ENCODE results near the gene PTPN5. TPM values are rescaled to one million over a fixed set of nuclear protein-coding genes. Genes with fewer than 3 reads are reported as not detected.
"Not testable (repeated sequence)": the region's sequence is repeated elsewhere in the genome, so short reads cannot be mapped to it uniquely, and the experiment has no call there.

The PTPN5 gene
- total and polyA plus RNA-seq, 4 donors = not detected

- TF ChIP-seq, protein P1, sequence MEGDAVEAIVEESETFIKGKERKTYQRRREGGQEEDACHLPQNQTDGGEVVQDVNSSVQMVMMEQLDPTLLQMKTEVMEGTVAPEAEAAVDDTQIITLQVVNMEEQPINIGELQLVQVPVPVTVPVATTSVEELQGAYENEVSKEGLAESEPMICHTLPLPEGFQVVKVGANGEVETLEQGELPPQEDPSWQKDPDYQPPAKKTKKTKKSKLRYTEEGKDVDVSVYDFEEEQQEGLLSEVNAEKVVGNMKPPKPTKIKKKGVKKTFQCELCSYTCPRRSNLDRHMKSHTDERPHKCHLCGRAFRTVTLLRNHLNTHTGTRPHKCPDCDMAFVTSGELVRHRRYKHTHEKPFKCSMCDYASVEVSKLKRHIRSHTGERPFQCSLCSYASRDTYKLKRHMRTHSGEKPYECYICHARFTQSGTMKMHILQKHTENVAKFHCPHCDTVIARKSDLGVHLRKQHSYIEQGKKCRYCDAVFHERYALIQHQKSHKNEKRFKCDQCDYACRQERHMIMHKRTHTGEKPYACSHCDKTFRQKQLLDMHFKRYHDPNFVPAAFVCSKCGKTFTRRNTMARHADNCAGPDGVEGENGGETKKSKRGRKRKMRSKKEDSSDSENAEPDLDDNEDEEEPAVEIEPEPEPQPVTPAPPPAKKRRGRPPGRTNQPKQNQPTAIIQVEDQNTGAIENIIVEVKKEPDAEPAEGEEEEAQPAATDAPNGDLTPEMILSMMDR (IDR thresholded peaks at IDR 0.05; ENCODE audit: low read depth, low read length, missing input control) = no peak
Observed at GRCh38 chr11:18834754-18835466, 43.3 kb upstream of the PTPN5 start (continued).

- 18% methylated on average over 1 of the region's 1 CpG for WGBS
- DNase-seq (ENCODE audit: low spot score); H3K27me3 ChIP-seq (ENCODE audit: control insufficient read depth in 4 of 4, insufficient read depth in 4 of 4, low read length in 3 of 4); H3K27ac ChIP-seq (ENCODE audit: low read depth in 1 of 2, low read length in 2 of 2); H3K4me3 ChIP-seq (ENCODE audit: low read depth in 1 of 3, low read length in 3 of 3); H3K4me1 ChIP-seq (ENCODE audit: control insufficient read depth in 4 of 4, insufficient read depth in 4 of 4, low read length in 3 of 4); H3K9me3 ChIP-seq (ENCODE audit: control insufficient read depth in 4 of 4, low read length in 3 of 4); H3K36me3 ChIP-seq (ENCODE audit: control insufficient read depth in 4 of 4, insufficient read depth in 3 of 4, low read depth in 1 of 4, low read length in 3 of 4); H3K9ac ChIP-seq (ENCODE audit: low read depth in 1 of 2, low read length in 2 of 2): not testable (repeated sequence)
Observed at GRCh38 chr11:18820160-18820559, 28.6 kb upstream of the PTPN5 start.

- H3K9me3 ChIP-seq (ENCODE audit: control insufficient read depth in 4 of 4, low read length in 3 of 4) = no peaks in the 10 kb centered on the region
- H3K9ac ChIP-seq (ENCODE audit: low read depth in 1 of 2, low read length in 2 of 2) = no peak overlapping the region
- H3K36me3 ChIP-seq (ENCODE audit: control insufficient read depth in 4 of 4, insufficient read depth in 3 of 4, low read depth in 1 of 4, low read length in 3 of 4) = no peaks in the 10 kb centered on the region
- no peak overlapping the region for H3K4me3 ChIP-seq (ENCODE audit: low read depth in 1 of 3, low read length in 3 of 3)
- H3K27me3 ChIP-seq (ENCODE audit: control insufficient read depth in 4 of 4, insufficient read depth in 4 of 4, low read length in 3 of 4) = peaks cover 0 to 2% (median 0%) of the 10 kb centered on the region in 4 donors
- 63% methylated on average over 4 of the region's 4 CpGs for WGBS
- no peak overlapping the region for H3K27ac ChIP-seq (ENCODE audit: low read depth in 1 of 2, low read length in 2 of 2)
- no peak for DNase-seq (ENCODE audit: low spot score)
- TF ChIP-seq FOXA2 (IDR thresholded peaks at IDR 0.05) (no peak), EGR1 (IDR thresholded peaks at IDR 0.05; ENCODE audit: low read depth in 2 of 2) (no peak), TAF1 (conservative IDR thresholded peaks at IDR 0.05) (no peak), FOXA1 (IDR thresholded peaks at IDR 0.05) (no peak), ZBTB33 (IDR thresholded peaks at IDR 0.05) (no peak), SP1 (IDR thresholded peaks at IDR 0.05) (no peak), HNF4G (IDR thresholded peaks at IDR 0.05) (no peak), YY1 (IDR thresholded peaks at IDR 0.05) (no peak), JUND (IDR thresholded peaks at IDR 0.05) (no peak), NR2F2 (IDR thresholded peaks at IDR 0.05) (no peak), RAD21 (IDR thresholded peaks at IDR 0.05) (no peak)
- TF ChIP-seq, protein P2, sequence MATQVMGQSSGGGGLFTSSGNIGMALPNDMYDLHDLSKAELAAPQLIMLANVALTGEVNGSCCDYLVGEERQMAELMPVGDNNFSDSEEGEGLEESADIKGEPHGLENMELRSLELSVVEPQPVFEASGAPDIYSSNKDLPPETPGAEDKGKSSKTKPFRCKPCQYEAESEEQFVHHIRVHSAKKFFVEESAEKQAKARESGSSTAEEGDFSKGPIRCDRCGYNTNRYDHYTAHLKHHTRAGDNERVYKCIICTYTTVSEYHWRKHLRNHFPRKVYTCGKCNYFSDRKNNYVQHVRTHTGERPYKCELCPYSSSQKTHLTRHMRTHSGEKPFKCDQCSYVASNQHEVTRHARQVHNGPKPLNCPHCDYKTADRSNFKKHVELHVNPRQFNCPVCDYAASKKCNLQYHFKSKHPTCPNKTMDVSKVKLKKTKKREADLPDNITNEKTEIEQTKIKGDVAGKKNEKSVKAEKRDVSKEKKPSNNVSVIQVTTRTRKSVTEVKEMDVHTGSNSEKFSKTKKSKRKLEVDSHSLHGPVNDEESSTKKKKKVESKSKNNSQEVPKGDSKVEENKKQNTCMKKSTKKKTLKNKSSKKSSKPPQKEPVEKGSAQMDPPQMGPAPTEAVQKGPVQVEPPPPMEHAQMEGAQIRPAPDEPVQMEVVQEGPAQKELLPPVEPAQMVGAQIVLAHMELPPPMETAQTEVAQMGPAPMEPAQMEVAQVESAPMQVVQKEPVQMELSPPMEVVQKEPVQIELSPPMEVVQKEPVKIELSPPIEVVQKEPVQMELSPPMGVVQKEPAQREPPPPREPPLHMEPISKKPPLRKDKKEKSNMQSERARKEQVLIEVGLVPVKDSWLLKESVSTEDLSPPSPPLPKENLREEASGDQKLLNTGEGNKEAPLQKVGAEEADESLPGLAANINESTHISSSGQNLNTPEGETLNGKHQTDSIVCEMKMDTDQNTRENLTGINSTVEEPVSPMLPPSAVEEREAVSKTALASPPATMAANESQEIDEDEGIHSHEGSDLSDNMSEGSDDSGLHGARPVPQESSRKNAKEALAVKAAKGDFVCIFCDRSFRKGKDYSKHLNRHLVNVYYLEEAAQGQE (IDR thresholded peaks at IDR 0.05) = no peak
- TF ChIP-seq, protein P1 (IDR thresholded peaks at IDR 0.05; ENCODE audit: low read depth, low read length, missing input control) = no peak
- H3K4me1 ChIP-seq (ENCODE audit: control insufficient read depth in 4 of 4, insufficient read depth in 4 of 4, low read length in 3 of 4) = no peaks in the 10 kb centered on the region
Observed at GRCh38 chr11:18804199-18804999, 12.8 kb upstream of the PTPN5 start.
